Putamen (tissue), 1 donor: Measurements from ENCODE around the gene CALN1.
"Not testable (repeated sequence)": the region's sequence is repeated elsewhere in the genome, so short reads cannot be mapped to it uniquely, and the experiment has no call there.

ENCODE experiments used
- DNase-seq: peaks from one replicate; pipeline ENCODE4 v3.0.0-alpha.2; 2016; ENCODE audit warnings: low spot score

The CALN1 gene

GRCh38 chr7:71867626-71868025 lies 544.5 kb downstream of the CALN1 start:
- DNase-seq, result no peak

- no peak for DNase-seq
These were observed 547.0 kb downstream of the CALN1 start for GRCh38 chr7:71865172-71865571.

- DNase-seq, result no peak
These were observed 548.0 kb downstream of the CALN1 start for GRCh38 chr7:71864130-71864529.

- DNase-seq, result no peak
These were observed 551.6 kb downstream of the CALN1 start for GRCh38 chr7:71860572-71860971.

GRCh38 chr7:71857338-71857737 lies 554.8 kb downstream of the CALN1 start:
- no peak for DNase-seq

GRCh38 chr7:71854546-71855397 lies 557.4 kb downstream of the CALN1 start:
- peak; percentile 11 for DNase-seq

GRCh38 chr7:71851776-71852498 lies 560.2 kb downstream of the CALN1 start:
- DNase-seq, result no peak

GRCh38 chr7:71846160-71846559 lies 566.0 kb downstream of the CALN1 start:
- no peak for DNase-seq

- DNase-seq, result no peak
These were observed 568.5 kb downstream of the CALN1 start for GRCh38 chr7:71843676-71844075.

GRCh38 chr7:71842786-71843185 lies 569.4 kb downstream of the CALN1 start:
- no peak for DNase-seq

- no peak for DNase-seq
These were observed 569.8 kb downstream of the CALN1 start for GRCh38 chr7:71842381-71842780.

- DNase-seq, result no peak
These were observed 577.1 kb downstream of the CALN1 start for GRCh38 chr7:71835056-71835455.

- DNase-seq, result no peak
These were observed 582.6 kb downstream of the CALN1 start for GRCh38 chr7:71829515-71829914.

GRCh38 chr7:71828361-71828760 lies 583.8 kb downstream of the CALN1 start:
- no peak for DNase-seq

GRCh38 chr7:71826141-71826540 lies 586.0 kb downstream of the CALN1 start:
- no peak for DNase-seq

- no peak for DNase-seq
These were observed 588.0 kb downstream of the CALN1 start for GRCh38 chr7:71824006-71824760.

- not testable (repeated sequence) for DNase-seq
These were observed 589.7 kb downstream of the CALN1 start for GRCh38 chr7:71822406-71822805.

- no peak for DNase-seq
These were observed 594.2 kb downstream of the CALN1 start for GRCh38 chr7:71817916-71818315.

GRCh38 chr7:71808115-71808514 lies 604.0 kb downstream of the CALN1 start:
- DNase-seq, result no peak

GRCh38 chr7:71804256-71804655 lies 607.9 kb downstream of the CALN1 start:
- no peak for DNase-seq

GRCh38 chr7:71801976-71802375 lies 610.2 kb downstream of the CALN1 start:
- DNase-seq, result no peak

- DNase-seq, result no peak
These were observed 611.8 kb downstream of the CALN1 start for GRCh38 chr7:71800321-71800720.

GRCh38 chr7:71795410-71795809 lies 616.7 kb downstream of the CALN1 start:
- DNase-seq, result no peak
